ENCODE results near the gene PRSS58. TPM values are rescaled to one million over a fixed set of nuclear protein-coding genes. Genes with fewer than 3 reads are reported as not detected.

PRSS58 gene
- total and polyA plus RNA-seq, 2 donors (not counting 1 experiment from before 2014, with no cell fraction given), result not detected

DNA sequence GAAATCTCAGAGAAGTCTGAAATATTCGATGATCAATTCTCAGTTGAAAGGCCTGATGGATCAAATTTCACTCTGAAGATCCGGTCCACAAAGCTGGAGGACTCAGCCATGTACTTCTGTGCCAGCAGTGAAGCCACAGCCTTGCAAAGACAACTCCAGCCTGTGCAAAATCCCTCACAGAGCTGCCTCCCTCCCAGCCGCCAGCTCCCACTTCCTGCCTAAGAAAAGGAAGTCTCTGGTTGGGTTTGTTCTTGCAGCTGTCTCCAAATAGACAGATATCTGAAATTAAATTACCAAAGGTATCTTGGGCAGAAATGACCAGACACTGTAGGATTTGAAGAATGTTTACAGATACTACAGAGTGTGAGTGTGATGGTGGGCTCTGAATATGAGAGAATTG, 43.4 kb upstream of the PRSS58 start:
- CTCF ChIA-PET, result no interaction called here
- H3K79me2 ChIP-seq (ENCODE audit: control insufficient read depth, insufficient read depth, low read length), result no peaks in the 10 kb centered on the region
- no peak overlapping the region for H3K4me3 ChIP-seq (ENCODE audit: control extremely low read depth in 1 of 5, extremely low read depth in 1 of 5, insufficient read depth in 1 of 5, low read depth in 2 of 5, low read length in 4 of 5)
- no peak overlapping the region for H2AFZ ChIP-seq (ENCODE audit: insufficient read depth, low read depth, low read length, poor library complexity, severe bottlenecking)
- peaks cover 15% of the 10 kb centered on the region for H3K27me3 Mint-ChIP-seq
- no peak overlapping the region for H3K4me3 Mint-ChIP-seq
- 5% methylated on average over 2 of the region's 3 CpGs for WGBS (ENCODE audit: insufficient coverage)
- no peaks in the 10 kb centered on the region for H4K20me1 ChIP-seq (ENCODE audit: control insufficient read depth, insufficient read depth, low read length, poor library complexity, severe bottlenecking)
- intact Hi-C loops (cut with micrococcal nuclease), result no loop called here
- H3K9ac ChIP-seq (ENCODE audit: low read length), result no peak overlapping the region
- H3K9me3 ChIP-seq (ENCODE audit: control extremely low read depth in 1 of 3, control insufficient read depth in 2 of 3, insufficient read depth in 1 of 3, low read length in 2 of 3), result no peaks in the 10 kb centered on the region
- H3K27me3 ChIP-seq (replicated peaks in 1 of 4; ENCODE audit: control extremely low read depth in 1 of 4, control insufficient read depth in 3 of 4, insufficient read depth in 4 of 4, low read length in 3 of 4), result peaks cover 0 to 3% (median 0%) of the 10 kb centered on the region in 4 experiments
- POLR2A ChIA-PET, result no interaction called here
- no peak for TF ChIP-seq CTCF (IDR thresholded peaks at IDR 0.05)
- no peak for TF ChIP-seq EZH2 (IDR thresholded peaks at IDR 0.05; ENCODE audit: borderline replicate concordance, insufficient read depth, low read depth, low read length, poor library complexity, severe bottlenecking)
- peaks cover 2% of the 10 kb centered on the region for H3K4me1 Mint-ChIP-seq
- ATAC-seq (ENCODE audit: low read depth), result no peak
- H3K4me1 ChIP-seq (ENCODE audit: control insufficient read depth in 2 of 2, insufficient read depth in 2 of 2, low read length in 2 of 2), result peaks cover 0 to 3% of the 10 kb centered on the region in 2 donors
- H3K4me2 ChIP-seq (replicated peaks; ENCODE audit: low read depth, low read length, poor library complexity, severe bottlenecking), result no peak overlapping the region
- no peak overlapping the region for H3K27ac Mint-ChIP-seq
- no peak for DNase-seq
- H3K36me3 ChIP-seq (replicated peaks in 1 of 2; ENCODE audit: control extremely low read depth in 1 of 2, control insufficient read depth in 1 of 2, extremely low read depth in 1 of 2, insufficient read depth in 2 of 2, low read length in 1 of 2), result no peaks in the 10 kb centered on the region
- H3K27ac ChIP-seq (ENCODE audit: low read length in 2 of 2), result no peak overlapping the region
- H3K9me3 Mint-ChIP-seq (ENCODE audit: insufficient read depth), result peaks cover 2% of the 10 kb centered on the region

DNA sequence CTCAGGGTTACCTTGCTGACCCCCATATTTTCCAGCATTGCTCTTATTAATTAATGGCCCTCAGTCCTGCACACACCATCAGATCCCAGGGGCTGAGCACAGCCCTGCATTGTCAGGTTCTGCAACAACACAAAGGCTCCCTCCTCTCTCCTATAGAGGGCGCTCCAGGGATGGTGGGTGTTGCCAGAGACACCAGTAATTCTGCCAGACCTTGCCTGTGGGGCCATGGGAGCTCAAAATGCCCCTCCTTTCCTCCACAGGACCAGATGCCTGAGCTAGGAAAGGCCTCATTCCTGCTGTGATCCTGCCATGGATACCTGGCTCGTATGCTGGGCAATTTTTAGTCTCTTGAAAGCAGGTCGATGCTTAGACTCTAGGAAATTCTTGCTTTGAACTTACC, 42.8 kb upstream of the PRSS58 start:
- no peak overlapping the region for H3K27ac Mint-ChIP-seq
- intact Hi-C loops (cut with micrococcal nuclease), result no loop called here
- H3K4me2 ChIP-seq (replicated peaks; ENCODE audit: low read depth, low read length, poor library complexity, severe bottlenecking), result no peak overlapping the region

More for the DNA sequence above, 42.8 kb upstream of the PRSS58 start:
- no peak overlapping the region for H3K27ac ChIP-seq (ENCODE audit: low read length in 2 of 2)
- ChIA-PET CTCF (no interaction called here), POLR2A (no interaction called here)
- no peak overlapping the region for H3K9ac ChIP-seq (ENCODE audit: low read length)
- WGBS (ENCODE audit: insufficient coverage), result 42% methylated on average over 3 of the region's 3 CpGs
- TF ChIP-seq CTCF (IDR thresholded peaks at IDR 0.05) (no peak), EZH2 (IDR thresholded peaks at IDR 0.05; ENCODE audit: borderline replicate concordance, insufficient read depth, low read depth, low read length, poor library complexity, severe bottlenecking) (no peak)
- Mint-ChIP-seq H3K4me3 (no peak overlapping the region), H3K4me1 (peaks cover 2% of the 10 kb centered on the region), H3K27me3 (peaks cover 15% of the 10 kb centered on the region), H3K9me3 (ENCODE audit: insufficient read depth) (peaks cover 2% of the 10 kb centered on the region)
- H3K4me3 ChIP-seq (ENCODE audit: control extremely low read depth in 1 of 5, extremely low read depth in 1 of 5, insufficient read depth in 1 of 5, low read depth in 2 of 5, low read length in 4 of 5), result no peak overlapping the region
- no peak for ATAC-seq (ENCODE audit: low read depth)
- no peak for DNase-seq
- H3K36me3 ChIP-seq (replicated peaks in 1 of 2; ENCODE audit: control extremely low read depth in 1 of 2, control insufficient read depth in 1 of 2, extremely low read depth in 1 of 2, insufficient read depth in 2 of 2, low read length in 1 of 2), result no peaks in the 10 kb centered on the region
- H3K27me3 ChIP-seq (replicated peaks in 1 of 4; ENCODE audit: control extremely low read depth in 1 of 4, control insufficient read depth in 3 of 4, insufficient read depth in 4 of 4, low read length in 3 of 4), result peaks cover 0 to 3% (median 0%) of the 10 kb centered on the region in 4 experiments
- no peaks in the 10 kb centered on the region for H4K20me1 ChIP-seq (ENCODE audit: control insufficient read depth, insufficient read depth, low read length, poor library complexity, severe bottlenecking)
- no peaks in the 10 kb centered on the region for H3K79me2 ChIP-seq (ENCODE audit: control insufficient read depth, insufficient read depth, low read length)
- H3K9me3 ChIP-seq (ENCODE audit: control extremely low read depth in 1 of 3, control insufficient read depth in 2 of 3, insufficient read depth in 1 of 3, low read length in 2 of 3), result no peaks in the 10 kb centered on the region
- H3K4me1 ChIP-seq (ENCODE audit: control insufficient read depth in 2 of 2, insufficient read depth in 2 of 2, low read length in 2 of 2), result peaks cover 0 to 3% of the 10 kb centered on the region in 2 donors
- no peak overlapping the region for H2AFZ ChIP-seq (ENCODE audit: insufficient read depth, low read depth, low read length, poor library complexity, severe bottlenecking)

Measured in B cell (primary cell).